HepG2 (cell line): ENCODE data around the gene DLST. TPM values are rescaled to one million over a fixed set of nuclear protein-coding genes. Genes with fewer than 3 reads are reported as not detected.

Experiments
- AGO1 ChIP-seq: fragments of 200-400 bp; formaldehyde crosslinking; IDR thresholded peaks from 2 replicates; pipeline ENCODE4 v1.6.1; 2017; ENCODE audit warnings: mild to moderate bottlenecking, low read depth, low read length, moderate library complexity; ENCODE audit not compliant: poor library complexity, severe bottlenecking
- CEBPZ ChIP-seq: IDR thresholded peaks from 2 replicates; pipeline ENCODE4 v1.6.1; 2012; ENCODE audit warnings: low read length, improper control_type of control experiment
- CERS6 ChIP-seq: sonication (generic); formaldehyde crosslinking; IDR thresholded peaks from 2 replicates; pipeline ENCODE4 v1.5.0; 2020; ENCODE audit warnings: missing genetic modification reagents
- KDM6A ChIP-seq: IDR thresholded peaks from 2 replicates; pipeline ENCODE4 v1.6.1; 2016; ENCODE audit warnings: low read depth
- KLF6 ChIP-seq: IDR thresholded peaks from 2 replicates; pipeline ENCODE4 v1.8.0; 2016; ENCODE audit warnings: missing biosample characterization, missing genetic modification reagents
- MIXL1 ChIP-seq: IDR thresholded peaks from 2 replicates; pipeline ENCODE4 v1.6.1; 2016
- POLR2AphosphoS5 ChIP-seq: IDR thresholded peaks from 2 replicates; pipeline ENCODE4 v1.6.1; 2012; ENCODE audit warnings: low read depth, low read length
- SNAPC2 ChIP-seq: sonication (generic); formaldehyde crosslinking; IDR thresholded peaks from 2 replicates; pipeline ENCODE4 v1.8.1; 2022; ENCODE audit warnings: mild to moderate bottlenecking, missing genetic modification reagents
- ZBTB7B ChIP-seq: sonication (generic); formaldehyde crosslinking; IDR thresholded peaks from 2 replicates; pipeline ENCODE4 v1.4.0; 2020; ENCODE audit warnings: missing genetic modification reagents
- ZNF101 ChIP-seq: sonication (generic); formaldehyde crosslinking; IDR thresholded peaks from 2 replicates; pipeline ENCODE4 v1.4.0; 2020; ENCODE audit warnings: mild to moderate bottlenecking, low read depth, missing genetic modification reagents, borderline replicate concordance
- ZNF543 ChIP-seq: sonication (generic); formaldehyde crosslinking; IDR thresholded peaks from 2 replicates; pipeline ENCODE4 v1.4.0; 2020; ENCODE audit warnings: mild to moderate bottlenecking, missing genetic modification reagents
- ZNF782 ChIP-seq: sonication (generic); formaldehyde crosslinking; IDR thresholded peaks from 2 replicates; pipeline ENCODE4 v1.4.0; 2020; ENCODE audit warnings: missing genetic modification reagents, mild to moderate bottlenecking, borderline replicate concordance
- polyA plus RNA-seq, 8 experiments: library from polyadenylated mRNA; depleted of rRNA in 3 of 8; stranded (reverse) in 7 of 8; unstranded in 1 of 8; fragments of >200 nt; fragmentation: Illumina TruSeq in 4 of 8; extraction: Trizol in 4 of 8; gene quantifications; 2 replicates each; pipeline versions ENCODE4 v1.2.1 to v1.2.3, GENCODE V29; 2011 to 2016; ENCODE audit warnings: low read depth in 4 of 8, missing spikeins in 1 of 8, mixed read lengths in 1 of 8; ENCODE audit not compliant: insufficient read depth in 1 of 8
- total RNA-seq, 5 experiments: library from RNA; depleted of rRNA; stranded (reverse); fragments of >200 nt; fragmentation: Illumina TruSeq; extraction: Trizol; gene quantifications; 2 replicates each; pipeline ENCODE4 v1.2.3, GENCODE V29; 2016; ENCODE audit warnings: low read depth in 1 of 5
- TF ChIP-seq, protein P1 (sequence below): sonication (generic); formaldehyde crosslinking; IDR thresholded peaks from 2 replicates; pipeline ENCODE4 v1.8.0; 2022; ENCODE audit warnings: mild to moderate bottlenecking, missing genetic modification reagents, borderline replicate concordance
- TF ChIP-seq, protein P2 (sequence below): sonication (generic); formaldehyde crosslinking; IDR thresholded peaks from one replicate; pipeline ENCODE4 v1.5.1; 2020; ENCODE audit warnings: mild to moderate bottlenecking, missing genetic modification reagents; ENCODE audit errors: not compliant biosample characterization

Gene DLST
- total and polyA plus RNA-seq, 2 of the 13 experiments (the other 11 are each of a cell fraction or from before 2014, with no cell fraction given), result 56.5 to 94.3 TPM

DNA sequence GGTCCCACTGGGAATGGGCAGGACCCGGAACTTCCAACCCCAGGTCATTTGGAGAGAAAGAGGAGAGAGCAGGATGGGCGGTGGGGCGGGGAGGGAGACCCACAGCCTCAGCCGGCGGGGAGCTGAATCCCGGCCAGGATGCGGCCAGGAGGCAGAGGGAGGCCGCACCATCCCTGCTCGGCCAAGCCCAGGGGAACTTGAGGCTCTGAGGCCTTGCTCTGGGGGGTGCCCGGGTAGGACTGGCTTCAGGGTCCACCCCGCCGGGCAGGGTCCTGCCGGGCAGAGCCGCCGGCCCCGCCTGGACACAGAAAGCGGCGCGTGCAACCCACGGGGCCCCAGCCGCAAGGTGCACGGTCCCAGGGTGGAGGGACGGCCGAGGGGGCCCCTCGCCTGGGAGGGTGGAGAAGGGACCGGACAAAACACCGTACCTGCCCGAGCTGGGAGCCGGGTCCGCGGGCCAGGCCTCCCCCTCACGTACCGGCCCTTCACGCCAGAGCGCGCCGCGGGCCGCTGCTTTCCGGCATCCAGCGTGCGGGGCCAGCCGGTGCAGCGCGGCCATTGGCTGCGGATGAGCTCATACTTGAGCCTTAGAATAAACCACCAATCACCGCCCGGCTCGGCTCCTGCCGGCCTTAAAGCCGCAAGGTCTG is 41.2 kb downstream of the DLST start, which contains the start of gene RPS6KL1 (continued):
- TF ChIP-seq AGO1 (no peak), SNAPC2 (CRISPR knock-in tag) (no peak), ZBTB7B (CRISPR knock-in tag) (no peak), ZNF782 (CRISPR knock-in tag) (no peak), ZNF101 (CRISPR knock-in tag) (no peak), ZNF543 (CRISPR knock-in tag) (no peak), CEBPZ (no peak), MIXL1 (CRISPR knock-in tag) (no peak), KLF6 (CRISPR knock-in tag) (no peak), KDM6A (CRISPR knock-in tag) (no peak), POLR2AphosphoS5 (peak; percentile 27; the same call in 1 of the 2 replicates), CERS6 (CRISPR knock-in tag) (no peak)
- TF ChIP-seq, protein P1, sequence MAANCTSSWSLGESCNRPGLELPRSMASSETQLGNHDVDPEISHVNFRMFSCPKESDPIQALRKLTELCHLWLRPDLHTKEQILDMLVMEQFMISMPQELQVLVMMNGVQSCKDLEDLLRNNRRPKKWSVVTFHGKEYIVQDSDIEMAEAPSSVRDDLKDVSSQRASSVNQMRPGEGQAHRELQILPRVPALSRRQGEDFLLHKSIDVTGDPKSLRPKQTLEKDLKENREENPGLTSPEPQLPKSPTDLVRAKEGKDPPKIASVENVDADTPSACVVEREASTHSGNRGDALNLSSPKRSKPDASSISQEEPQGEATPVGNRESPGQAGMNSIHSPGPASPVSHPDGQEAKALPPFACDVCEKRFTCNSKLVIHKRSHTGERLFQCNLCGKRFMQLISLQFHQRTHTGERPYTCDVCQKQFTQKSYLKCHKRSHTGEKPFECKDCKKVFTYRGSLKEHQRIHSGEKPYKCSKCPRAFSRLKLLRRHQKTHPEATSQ (CRISPR knock-in tag), result no peak
- TF ChIP-seq, protein P2, sequence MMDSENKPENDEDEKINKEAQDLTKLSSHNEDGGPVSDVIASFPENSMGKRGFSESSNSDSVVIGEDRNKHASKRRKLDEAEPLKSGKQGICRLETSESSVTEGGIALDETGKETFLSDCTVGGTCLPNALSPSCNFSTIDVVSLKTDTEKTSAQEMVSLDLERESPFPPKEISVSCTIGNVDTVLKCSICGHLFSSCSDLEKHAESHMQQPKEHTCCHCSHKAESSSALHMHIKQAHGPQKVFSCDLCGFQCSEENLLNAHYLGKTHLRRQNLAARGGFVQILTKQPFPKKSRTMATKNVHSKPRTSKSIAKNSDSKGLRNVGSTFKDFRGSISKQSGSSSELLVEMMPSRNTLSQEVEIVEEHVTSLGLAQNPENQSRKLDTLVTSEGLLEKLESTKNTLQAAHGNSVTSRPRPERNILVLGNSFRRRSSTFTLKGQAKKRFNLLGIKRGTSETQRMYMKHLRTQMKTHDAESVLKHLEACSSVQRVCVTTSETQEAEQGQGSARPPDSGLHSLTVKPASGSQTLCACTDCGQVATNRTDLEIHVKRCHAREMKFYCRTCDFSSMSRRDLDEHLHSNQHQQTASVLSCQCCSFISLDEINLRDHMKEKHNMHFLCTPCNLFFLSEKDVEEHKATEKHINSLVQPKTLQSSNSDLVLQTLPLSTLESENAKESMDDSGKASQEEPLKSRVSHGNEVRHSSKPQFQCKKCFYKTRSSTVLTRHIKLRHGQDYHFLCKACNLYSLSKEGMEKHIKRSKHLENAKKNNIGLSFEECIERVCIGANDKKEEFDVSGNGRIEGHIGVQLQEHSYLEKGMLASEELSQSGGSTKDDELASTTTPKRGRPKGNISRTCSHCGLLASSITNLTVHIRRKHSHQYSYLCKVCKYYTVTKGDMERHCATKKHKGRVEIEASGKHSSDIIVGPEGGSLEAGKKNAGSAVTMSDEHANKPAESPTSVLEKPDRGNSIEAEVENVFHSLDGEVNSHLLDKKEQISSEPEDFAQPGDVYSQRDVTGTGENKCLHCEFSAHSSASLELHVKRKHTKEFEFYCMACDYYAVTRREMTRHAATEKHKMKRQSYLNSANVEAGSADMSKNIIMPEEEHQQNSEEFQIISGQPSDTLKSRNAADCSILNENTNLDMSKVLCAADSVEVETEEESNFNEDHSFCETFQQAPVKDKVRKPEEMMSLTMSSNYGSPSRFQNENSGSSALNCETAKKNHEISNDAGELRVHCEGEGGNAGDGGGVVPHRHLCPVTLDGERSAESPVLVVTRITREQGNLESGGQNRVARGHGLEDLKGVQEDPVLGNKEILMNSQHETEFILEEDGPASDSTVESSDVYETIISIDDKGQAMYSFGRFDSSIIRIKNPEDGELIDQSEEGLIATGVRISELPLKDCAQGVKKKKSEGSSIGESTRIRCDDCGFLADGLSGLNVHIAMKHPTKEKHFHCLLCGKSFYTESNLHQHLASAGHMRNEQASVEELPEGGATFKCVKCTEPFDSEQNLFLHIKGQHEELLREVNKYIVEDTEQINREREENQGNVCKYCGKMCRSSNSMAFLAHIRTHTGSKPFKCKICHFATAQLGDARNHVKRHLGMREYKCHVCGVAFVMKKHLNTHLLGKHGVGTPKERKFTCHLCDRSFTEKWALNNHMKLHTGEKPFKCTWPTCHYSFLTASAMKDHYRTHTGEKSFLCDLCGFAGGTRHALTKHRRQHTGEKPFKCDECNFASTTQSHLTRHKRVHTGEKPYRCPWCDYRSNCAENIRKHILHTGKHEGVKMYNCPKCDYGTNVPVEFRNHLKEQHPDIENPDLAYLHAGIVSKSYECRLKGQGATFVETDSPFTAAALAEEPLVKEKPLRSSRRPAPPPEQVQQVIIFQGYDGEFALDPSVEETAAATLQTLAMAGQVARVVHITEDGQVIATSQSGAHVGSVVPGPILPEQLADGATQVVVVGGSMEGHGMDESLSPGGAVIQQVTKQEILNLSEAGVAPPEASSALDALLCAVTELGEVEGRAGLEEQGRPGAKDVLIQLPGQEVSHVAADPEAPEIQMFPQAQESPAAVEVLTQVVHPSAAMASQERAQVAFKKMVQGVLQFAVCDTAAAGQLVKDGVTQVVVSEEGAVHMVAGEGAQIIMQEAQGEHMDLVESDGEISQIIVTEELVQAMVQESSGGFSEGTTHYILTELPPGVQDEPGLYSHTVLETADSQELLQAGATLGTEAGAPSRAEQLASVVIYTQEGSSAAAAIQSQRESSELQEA (CRISPR knock-in tag), result no peak
